GM12865 (cell line): ENCODE results near the gene NONO.
"Not testable (repeated sequence)": the region's sequence is repeated elsewhere in the genome, so short reads cannot be mapped to it uniquely, and the experiment has no call there.

Experiments used
- DNase-seq: peaks from one replicate; pipeline ENCODE4 v3.0.0; 2010; ENCODE audit warnings: low read depth
- H3K4me3 ChIP-seq: 2 replicates; pipeline ENCODE4 v1.5.1; 2011; ENCODE audit warnings: mild to moderate bottlenecking, low read depth, low read length, control low read depth
- TF ChIP-seq, protein P1 (sequence below): IDR thresholded peaks from 2 replicates; pipeline ENCODE4 v1.5.1; 2011; ENCODE audit warnings: low read length, control low read depth, low read depth, inconsistent platforms; ENCODE audit not compliant: insufficient read depth; ENCODE audit errors: missing control alignments

NONO gene

DNA sequence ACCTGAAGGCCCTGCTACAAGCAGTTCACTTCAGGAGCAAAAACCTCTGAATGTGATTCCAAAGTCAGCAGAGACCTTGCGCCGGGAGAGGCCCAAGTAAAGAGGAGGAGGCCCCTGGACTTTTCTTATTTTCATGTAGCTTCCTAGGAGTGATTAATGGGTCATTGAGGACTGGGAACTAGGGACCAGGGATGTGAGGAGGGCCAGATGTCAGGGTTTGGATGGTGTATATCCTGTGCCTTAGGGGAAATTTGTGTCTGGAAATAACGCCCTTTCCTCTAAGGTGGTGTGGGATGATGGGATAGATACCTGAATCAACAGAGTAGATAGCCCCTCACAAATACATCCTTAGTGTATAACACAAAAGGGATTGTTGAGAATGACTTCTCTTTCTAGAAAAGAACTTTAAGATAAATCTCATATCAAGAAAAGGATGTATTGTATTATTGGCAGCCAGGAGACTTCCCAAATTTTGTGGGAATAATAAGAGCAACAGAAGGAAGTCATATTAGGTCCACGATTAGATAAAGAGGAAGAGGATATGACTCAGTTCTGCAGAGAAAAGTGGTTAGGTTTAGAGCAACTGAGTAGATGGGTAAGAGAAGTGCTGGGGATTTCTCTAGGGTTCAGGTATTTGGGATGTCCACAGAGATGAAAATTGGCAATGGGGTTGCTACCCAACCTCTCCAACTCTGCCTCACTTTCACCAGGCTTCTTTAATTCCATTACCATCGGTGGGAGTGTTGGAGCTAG, 19.2 kb downstream of the NONO start:
- no peak overlapping the region for H3K4me3 ChIP-seq
- TF ChIP-seq, protein P1, sequence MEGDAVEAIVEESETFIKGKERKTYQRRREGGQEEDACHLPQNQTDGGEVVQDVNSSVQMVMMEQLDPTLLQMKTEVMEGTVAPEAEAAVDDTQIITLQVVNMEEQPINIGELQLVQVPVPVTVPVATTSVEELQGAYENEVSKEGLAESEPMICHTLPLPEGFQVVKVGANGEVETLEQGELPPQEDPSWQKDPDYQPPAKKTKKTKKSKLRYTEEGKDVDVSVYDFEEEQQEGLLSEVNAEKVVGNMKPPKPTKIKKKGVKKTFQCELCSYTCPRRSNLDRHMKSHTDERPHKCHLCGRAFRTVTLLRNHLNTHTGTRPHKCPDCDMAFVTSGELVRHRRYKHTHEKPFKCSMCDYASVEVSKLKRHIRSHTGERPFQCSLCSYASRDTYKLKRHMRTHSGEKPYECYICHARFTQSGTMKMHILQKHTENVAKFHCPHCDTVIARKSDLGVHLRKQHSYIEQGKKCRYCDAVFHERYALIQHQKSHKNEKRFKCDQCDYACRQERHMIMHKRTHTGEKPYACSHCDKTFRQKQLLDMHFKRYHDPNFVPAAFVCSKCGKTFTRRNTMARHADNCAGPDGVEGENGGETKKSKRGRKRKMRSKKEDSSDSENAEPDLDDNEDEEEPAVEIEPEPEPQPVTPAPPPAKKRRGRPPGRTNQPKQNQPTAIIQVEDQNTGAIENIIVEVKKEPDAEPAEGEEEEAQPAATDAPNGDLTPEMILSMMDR = no peak
- DNase-seq = no peak

DNA sequence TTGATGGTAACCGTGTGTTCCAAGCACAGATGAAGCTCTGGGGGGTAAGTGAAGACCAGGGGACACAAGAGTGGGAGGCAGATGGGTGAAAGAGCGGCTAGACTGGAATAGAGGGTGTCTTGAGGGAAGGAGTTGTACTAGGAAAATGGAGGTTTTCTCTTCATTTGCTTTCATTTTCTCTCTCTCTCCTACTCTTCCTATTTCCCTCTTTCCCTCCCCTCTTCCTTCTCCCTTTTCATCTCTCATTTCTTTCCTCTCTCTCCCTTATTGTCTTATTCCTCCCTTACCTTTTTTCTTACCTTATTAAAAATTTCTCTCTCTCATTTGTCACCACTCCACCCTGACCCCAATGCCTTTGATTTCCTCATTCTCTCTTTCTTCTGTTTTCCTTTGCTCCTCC, 21.1 kb downstream of the NONO start:
- DNase-seq = no peak
- TF ChIP-seq, protein P1 = no peak
- H3K4me3 ChIP-seq = no peak overlapping the region

DNA sequence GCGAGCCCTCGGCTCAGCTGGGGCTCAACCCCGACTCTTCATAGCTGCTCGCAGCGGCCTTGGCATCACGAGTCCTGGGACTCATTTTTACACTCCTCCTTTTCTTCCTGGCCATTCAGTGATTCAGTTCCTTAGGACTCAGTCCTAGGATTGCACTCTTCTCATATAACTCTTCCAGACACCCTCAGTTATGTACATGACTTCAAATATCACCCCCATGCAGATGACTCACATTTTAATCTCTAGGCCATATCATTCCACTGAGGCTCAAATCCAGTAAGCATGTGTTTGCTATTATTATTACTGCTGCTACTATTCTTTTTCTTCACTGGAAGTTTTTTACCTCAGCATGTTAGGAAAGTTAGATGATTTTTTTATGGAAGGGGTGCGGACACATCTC, 32.5 kb downstream of the NONO start:
- TF ChIP-seq, protein P1 = no peak
- DNase-seq = no peak

DNA sequence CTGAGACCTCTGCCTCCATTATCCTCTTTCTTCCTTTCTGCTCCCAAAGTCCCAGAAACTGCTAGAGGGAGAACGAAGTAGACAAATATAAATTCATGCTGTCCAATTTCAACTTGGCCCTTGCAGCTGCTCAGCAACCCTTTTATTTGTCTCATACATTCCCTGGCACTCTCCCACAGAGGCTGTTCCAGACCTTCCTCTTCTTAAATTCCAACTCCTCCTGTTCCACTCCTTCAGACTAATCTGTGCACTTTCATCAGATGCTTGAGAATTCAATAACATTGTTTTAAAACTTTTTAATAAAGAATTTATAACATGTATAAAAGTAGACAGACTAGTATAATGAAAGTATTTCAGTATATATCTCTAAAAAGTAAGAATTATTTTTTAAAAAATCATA, 33.5 kb downstream of the NONO start:
- not testable (repeated sequence) for DNase-seq, H3K4me3 ChIP-seq

More for the DNA sequence above, 32.5 kb downstream of the NONO start:
- H3K4me3 ChIP-seq = no peak overlapping the region

DNA sequence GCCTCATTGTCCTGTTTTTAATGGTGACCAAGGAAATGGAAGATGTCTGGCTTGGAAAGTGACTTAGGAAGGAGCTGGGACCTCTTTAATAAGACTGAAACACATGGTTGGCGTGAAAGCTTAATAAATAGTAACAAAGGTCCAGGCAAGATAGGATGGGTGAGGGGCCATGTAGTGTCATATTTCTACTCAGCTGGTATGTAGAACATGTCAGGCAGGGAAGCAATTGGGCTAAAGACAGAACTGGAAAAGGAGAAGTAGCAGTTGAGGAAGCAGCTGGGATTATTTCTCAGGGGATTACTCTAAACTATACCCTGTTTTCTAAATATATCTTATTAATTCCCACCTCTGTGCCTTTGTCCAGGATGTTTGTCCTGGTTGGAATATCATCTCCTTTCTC, 36.7 kb downstream of the NONO start:
- TF ChIP-seq, protein P1 = no peak
- no peak for DNase-seq
- no peak overlapping the region for H3K4me3 ChIP-seq

DNA sequence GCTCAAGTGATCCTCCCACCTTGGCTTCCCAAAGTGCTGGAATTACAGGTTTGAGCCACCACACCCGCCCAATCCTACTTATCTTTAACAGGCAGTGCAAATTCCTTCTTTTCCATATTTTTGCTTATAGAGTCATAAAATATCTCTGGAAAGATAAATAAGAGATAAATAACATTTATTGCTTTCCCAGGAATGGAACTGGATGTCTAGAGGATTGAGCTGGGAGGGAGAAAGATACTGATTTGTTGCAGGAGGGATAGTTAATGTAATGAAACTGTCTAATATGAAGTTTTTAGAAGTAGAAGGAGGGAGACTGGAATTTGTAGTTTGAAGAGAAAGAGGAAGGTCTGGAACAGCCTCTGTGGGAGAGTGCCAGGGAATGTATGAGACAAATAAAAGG, 38.3 kb downstream of the NONO start:
- H3K4me3 ChIP-seq = no peak overlapping the region
- DNase-seq = no peak
- TF ChIP-seq, protein P1 = no peak

DNA sequence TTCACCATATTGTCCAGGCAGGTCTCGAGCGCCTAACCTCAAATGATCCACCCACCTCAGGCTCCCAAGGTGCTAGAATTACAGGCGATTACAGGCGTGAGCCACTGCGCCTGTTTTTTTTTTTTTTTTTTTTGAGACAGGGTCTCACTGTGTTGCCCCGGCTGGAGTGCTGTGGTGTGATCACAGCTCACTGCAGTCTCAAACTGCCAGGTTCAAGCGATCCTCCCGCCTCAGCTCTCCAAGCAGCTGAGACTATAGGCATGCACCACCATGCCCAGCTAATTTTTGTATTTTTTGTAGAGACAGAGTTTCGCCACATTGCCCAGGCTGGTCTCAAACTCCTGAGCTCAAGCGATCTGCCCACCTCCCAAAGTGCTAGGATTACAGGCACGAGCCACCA, 41.0 kb downstream of the NONO start:
- not testable (repeated sequence) for DNase-seq, H3K4me3 ChIP-seq

DNA sequence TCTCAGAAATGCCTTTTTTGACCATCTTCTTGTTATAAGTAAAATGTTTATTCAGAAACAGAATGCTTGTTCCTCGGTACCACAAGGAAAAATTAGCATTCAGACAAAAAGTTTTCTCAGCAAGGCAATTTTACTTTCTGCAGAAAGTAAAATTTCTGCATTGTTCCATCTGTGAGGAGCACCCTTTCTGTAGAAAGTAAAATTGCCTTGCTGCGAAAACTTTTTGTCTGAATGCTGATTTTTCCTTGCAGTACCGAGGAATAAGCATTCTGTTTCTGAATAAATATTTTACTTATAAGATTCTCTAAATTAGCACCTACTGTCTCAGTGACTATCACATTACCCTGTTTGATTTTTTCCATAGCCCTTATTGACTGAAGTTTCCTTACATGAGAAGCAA, 43.0 kb downstream of the NONO start:
- TF ChIP-seq, protein P1 = no peak
- no peak for DNase-seq

DNA sequence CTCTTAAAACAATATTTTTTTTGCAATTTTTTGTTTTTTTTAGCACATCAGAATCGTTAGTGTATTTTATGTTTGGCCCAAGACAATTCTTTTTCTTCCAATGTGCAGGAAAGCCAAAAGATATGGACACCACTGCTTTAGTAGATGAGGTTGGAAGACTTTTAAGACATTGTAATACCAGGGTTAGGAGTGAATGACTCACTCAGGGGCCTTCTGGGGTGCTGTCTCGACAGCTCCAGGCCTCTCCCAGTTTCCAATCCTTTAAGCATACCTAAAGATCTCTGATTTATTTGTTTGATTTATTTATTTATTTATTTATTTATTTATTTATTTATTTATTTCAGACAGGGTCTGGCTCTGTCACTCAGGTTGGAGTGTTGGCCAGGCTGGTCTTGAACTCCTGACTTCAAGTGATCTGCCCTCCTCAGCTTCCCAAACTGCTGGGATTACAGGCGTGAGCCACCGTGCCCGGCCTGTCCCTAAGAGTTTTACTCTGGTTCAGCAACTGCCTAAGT, 65.8 kb downstream of the NONO start:
- DNase-seq, H3K4me3 ChIP-seq: not testable (repeated sequence)

More for the DNA sequence above, 43.0 kb downstream of the NONO start:
- H3K4me3 ChIP-seq = no peak overlapping the region

DNA sequence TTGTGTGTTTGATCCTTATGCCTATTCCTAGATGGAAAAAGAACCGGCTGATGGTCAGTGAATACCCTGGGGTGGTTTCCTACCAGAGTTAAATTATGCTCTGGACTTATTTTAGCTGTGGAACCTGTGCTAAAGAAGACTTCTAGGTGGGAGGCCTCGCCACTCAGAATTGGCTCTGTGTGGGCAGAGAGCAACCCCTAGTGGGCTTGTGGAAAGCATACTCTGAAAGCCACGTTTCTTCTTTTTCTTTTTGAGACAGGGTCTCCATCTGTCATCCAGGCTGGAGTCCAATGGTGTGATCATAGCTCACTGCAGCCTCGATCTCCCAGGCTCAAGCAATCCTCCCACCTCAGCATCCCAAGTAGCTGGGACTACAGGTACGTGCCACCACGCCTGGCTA, 66.4 kb downstream of the NONO start:
- H3K4me3 ChIP-seq, DNase-seq: not testable (repeated sequence)
